Smooth muscle cell (in vitro differentiated cells): ENCODE data around the gene PREX1. TPM values are rescaled to one million over a fixed set of nuclear protein-coding genes. Genes with fewer than 3 reads are reported as not detected.

Experiments
- DNase-seq: peaks from one replicate; lab custom pipeline; 2025; ENCODE audit not compliant: unreplicated experiment; lab: John Stamatoyannopoulos, UW
- H2AFZ ChIP-seq: fragments of 200-600 bp; sonication (generic); 2 replicates; pipeline ENCODE4 v1.6.0; 2016; ENCODE audit warnings: antibody characterized with exemption, low read depth, mild to moderate bottlenecking
- H3F3A ChIP-seq: fragments of 200-600 bp; sonication (generic); 2 replicates; pipeline ENCODE4 v1.6.0; 2017; ENCODE audit warnings: antibody characterized with exemption, low read depth
- H3K27ac ChIP-seq: fragments of 200-600 bp; sonication (generic); 2 replicates; pipeline ENCODE4 v1.5.1; 2016; ENCODE audit warnings: low read depth, mild to moderate bottlenecking
- H3K27me3 ChIP-seq: fragments of 200-600 bp; sonication (generic); 2 replicates; pipeline ENCODE4 v1.6.1; 2016; ENCODE audit warnings: low read depth, mild to moderate bottlenecking
- H3K36me3 ChIP-seq: fragments of 200-600 bp; sonication (generic); 2 replicates; pipeline ENCODE4 v1.5.1; 2016; ENCODE audit warnings: low read depth
- H3K4me1 ChIP-seq: fragments of 200-600 bp; sonication (generic); 2 replicates; pipeline ENCODE4 v1.5.1; 2016; ENCODE audit warnings: low read depth
- H3K4me2 ChIP-seq: fragments of 200-600 bp; sonication (generic); 2 replicates; pipeline ENCODE4 v1.6.0; 2016; ENCODE audit warnings: mild to moderate bottlenecking
- H3K4me3 ChIP-seq: fragments of 200-600 bp; sonication (generic); 2 replicates; pipeline ENCODE4 v1.5.1; 2016; ENCODE audit warnings: mild to moderate bottlenecking
- H3K79me2 ChIP-seq: fragments of 200-600 bp; sonication (generic); 2 replicates; pipeline ENCODE4 v1.6.0; 2016; ENCODE audit warnings: low read depth, mild to moderate bottlenecking
- H3K9ac ChIP-seq: fragments of 200-600 bp; sonication (generic); 2 replicates; pipeline ENCODE4 v1.6.0; 2016; ENCODE audit warnings: low read depth
- H3K9me3 ChIP-seq: fragments of 200-600 bp; sonication (generic); replicated peaks from 2 replicates; pipeline ENCODE4 v1.5.1; 2016; ENCODE audit warnings: low read depth
- H4K20me1 ChIP-seq: fragments of 200-600 bp; sonication (generic); 2 replicates; pipeline ENCODE4 v1.6.0; 2016; ENCODE audit warnings: low read depth
- WGBS: methylation state at CpG from one replicate; pipeline ENCODE4 v1.1.7; 2016; ENCODE audit warnings: low lambda C conversion rate; 5-methylcytosine and 5-hydroxymethylcytosine counted together
- polyA plus RNA-seq: library from polyadenylated mRNA; unstranded; fragments of >200 nt; fragmentation: Nextera tagmentation; extraction: Ambion mirVana; gene quantifications from 2 replicates; pipeline ENCODE4 v1.2.1, GENCODE V29; 2016
- total RNA-seq: library from RNA; depleted of rRNA; stranded (reverse); fragments of >200 nt; gene quantifications from 2 replicates; pipeline ENCODE4 v1.2.3, GENCODE V29; 2014
- TF ChIP-seq, protein P1 (sequence below): fragments of 200-600 bp; sonication (generic); IDR thresholded peaks from 2 replicates; pipeline ENCODE4 v1.5.1; 2017; ENCODE audit warnings: borderline replicate concordance, mild to moderate bottlenecking, antibody characterized with exemption; ENCODE audit not compliant: insufficient read depth, poor library complexity, severe bottlenecking

The PREX1 gene
- total and polyA plus RNA-seq, 2 experiments from 2014 or later, result 0.04 to 0.30 TPM

DNA sequence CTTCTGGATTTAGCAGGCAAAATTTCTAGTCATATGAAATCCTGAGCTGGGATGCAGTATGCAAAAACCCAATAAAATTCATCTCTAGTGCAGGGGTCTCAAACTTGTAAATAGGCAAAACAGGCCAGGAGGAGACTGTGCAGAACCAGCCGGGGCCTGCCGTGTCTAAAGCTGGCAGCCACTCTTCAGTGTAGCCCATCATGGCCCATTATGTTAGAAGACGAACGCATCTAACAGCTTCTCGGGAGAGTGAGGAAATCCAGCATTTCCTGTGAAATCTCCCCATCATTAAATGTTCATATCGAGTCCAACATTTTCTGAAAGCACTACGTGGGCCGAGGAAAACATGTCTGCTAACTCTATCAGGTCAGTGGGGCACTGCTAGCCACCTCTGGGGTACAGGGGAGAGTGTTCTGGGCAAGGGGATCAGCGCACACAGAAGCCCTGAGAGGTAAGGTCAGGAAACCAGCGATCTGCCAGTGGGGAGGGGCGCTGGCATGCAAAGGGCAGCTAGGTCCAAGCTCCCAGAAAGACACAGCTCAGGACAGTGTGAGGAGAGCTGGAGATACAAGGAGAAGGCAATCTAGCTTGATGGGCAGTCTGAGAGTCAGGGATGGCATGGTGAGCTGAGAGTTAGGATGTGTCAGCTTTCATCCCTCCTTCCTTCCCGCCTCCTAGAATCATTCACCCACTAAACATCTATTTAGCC lies 144.2 kb downstream of the PREX1 start:
- peaks cover 46% of the 10 kb centered on the region for H3K4me1 ChIP-seq
- DNase-seq, result no peak
- no peaks in the 10 kb centered on the region for H3K27me3 ChIP-seq
- WGBS, result 70% methylated on average over 12 of the region's 12 CpGs
- H3K27ac ChIP-seq, result no peak overlapping the region
- no peaks in the 10 kb centered on the region for H3K9me3 ChIP-seq
- H4K20me1 ChIP-seq, result no peaks in the 10 kb centered on the region
- H3K79me2 ChIP-seq, result no peaks in the 10 kb centered on the region
- H2AFZ ChIP-seq, result no peak overlapping the region
- TF ChIP-seq, protein P1, sequence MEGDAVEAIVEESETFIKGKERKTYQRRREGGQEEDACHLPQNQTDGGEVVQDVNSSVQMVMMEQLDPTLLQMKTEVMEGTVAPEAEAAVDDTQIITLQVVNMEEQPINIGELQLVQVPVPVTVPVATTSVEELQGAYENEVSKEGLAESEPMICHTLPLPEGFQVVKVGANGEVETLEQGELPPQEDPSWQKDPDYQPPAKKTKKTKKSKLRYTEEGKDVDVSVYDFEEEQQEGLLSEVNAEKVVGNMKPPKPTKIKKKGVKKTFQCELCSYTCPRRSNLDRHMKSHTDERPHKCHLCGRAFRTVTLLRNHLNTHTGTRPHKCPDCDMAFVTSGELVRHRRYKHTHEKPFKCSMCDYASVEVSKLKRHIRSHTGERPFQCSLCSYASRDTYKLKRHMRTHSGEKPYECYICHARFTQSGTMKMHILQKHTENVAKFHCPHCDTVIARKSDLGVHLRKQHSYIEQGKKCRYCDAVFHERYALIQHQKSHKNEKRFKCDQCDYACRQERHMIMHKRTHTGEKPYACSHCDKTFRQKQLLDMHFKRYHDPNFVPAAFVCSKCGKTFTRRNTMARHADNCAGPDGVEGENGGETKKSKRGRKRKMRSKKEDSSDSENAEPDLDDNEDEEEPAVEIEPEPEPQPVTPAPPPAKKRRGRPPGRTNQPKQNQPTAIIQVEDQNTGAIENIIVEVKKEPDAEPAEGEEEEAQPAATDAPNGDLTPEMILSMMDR, result no peak
- H3K4me2 ChIP-seq, result peak overlapping the region; percentile 66
- H3K4me3 ChIP-seq, result no peak overlapping the region
- H3K36me3 ChIP-seq, result no peaks in the 10 kb centered on the region
- H3K9ac ChIP-seq, result no peak overlapping the region
- H3F3A ChIP-seq, result peaks cover 7% of the 10 kb centered on the region

DNA sequence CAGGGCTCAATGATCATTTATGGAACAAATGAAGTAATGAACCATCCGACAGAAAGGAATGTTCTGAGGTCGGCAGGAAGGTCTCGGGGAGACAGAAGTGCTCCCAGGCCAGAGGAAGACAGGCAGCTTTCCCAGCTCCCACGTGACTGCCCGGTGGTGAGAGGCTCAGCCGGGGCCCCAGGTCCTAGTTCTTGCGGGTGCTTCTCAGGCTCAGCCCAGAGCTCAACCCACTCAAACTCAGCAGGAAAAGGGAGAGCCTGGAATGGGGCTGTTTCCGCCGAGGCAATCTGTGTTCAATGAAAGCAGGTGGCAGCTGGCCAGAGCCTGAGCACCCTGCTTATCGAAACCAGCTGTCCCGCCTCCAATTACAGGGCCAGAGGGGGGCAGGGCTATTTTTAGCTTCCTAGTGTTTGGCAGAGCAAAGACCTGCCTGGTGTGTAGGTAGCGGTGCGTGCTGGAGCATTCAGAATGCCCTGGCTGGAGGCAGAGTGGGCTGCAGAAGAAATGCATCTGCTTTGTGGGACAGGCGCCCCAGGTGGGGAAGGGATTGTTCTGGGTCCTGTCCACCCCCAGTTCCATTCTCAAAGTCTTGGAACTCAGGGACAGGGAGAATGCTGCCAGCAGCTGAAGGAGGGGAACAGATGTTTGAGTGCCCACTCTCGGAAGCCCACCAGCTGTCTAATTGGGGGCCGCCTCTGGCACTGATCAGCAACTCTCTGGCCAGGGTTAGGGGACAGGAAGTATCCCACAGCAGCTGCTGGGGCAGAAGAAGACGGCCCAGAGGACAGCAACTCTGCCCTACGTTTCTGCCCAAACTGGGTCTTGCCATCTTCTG lies 145.1 kb downstream of the PREX1 start:
- Histone ChIP-seq H3K4me3 (peak overlapping the region; percentile 10), H3K27me3 (no peaks in the 10 kb centered on the region), H3K4me1 (peaks cover 46% of the 10 kb centered on the region), H3K27ac (no peak overlapping the region), H3K36me3 (no peaks in the 10 kb centered on the region), H3F3A (peaks cover 7% of the 10 kb centered on the region), H4K20me1 (no peaks in the 10 kb centered on the region), H3K79me2 (no peaks in the 10 kb centered on the region), H3K4me2 (peak overlapping the region; percentile 66), H2AFZ (no peak overlapping the region), H3K9ac (no peak overlapping the region), H3K9me3 (no peaks in the 10 kb centered on the region)
- no peak for DNase-seq
- WGBS, result 34% methylated on average over 18 of the region's 18 CpGs
- TF ChIP-seq, protein P1, result no peak

DNA sequence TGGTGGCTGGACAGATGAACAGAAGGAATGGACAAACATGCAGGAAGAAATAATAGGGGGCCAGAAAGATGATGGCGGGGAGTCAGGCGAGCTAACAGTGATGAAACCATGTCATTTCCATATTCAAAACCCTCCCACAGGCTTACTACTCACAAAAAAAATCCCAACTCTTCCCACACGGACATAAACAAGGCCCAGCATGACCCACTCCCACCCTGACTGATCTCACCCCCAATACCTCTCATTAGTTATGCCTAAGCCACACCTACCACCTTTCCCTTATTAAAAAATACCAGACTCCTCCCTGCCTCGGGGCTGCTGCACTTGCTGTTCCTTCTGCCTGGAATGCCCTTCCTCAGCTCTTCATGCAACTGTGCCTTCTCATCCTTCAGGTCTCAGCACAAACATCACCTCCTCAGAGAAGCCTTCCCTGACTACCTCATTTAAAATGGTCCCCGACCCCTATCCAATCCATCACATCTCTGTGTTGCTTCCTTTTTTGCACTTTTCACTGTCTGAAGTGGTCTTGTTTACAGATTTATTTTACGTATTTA lies 145.8 kb downstream of the PREX1 start:
- TF ChIP-seq, protein P1, result no peak
- Histone ChIP-seq H3K4me3 (no peak overlapping the region), H3K9ac (no peak overlapping the region)

More for the DNA sequence above, 145.8 kb downstream of the PREX1 start:
- Histone ChIP-seq H3F3A (peaks cover 7% of the 10 kb centered on the region), H2AFZ (no peak overlapping the region), H3K79me2 (no peaks in the 10 kb centered on the region), H3K9me3 (no peaks in the 10 kb centered on the region), H3K27ac (no peak overlapping the region), H4K20me1 (no peaks in the 10 kb centered on the region), H3K4me2 (peak overlapping the region; percentile 66), H3K4me1 (peaks cover 46% of the 10 kb centered on the region), H3K36me3 (no peaks in the 10 kb centered on the region), H3K27me3 (no peaks in the 10 kb centered on the region)
- 87% methylated on average over 6 of the region's 6 CpGs for WGBS
- DNase-seq, result no peak
